ENCODE results near the gene MATN1.
A peak's percentile ranks its signal among the peaks of the same experiment; 100 is the strongest.

The MATN1 gene

GRCh38 chr1:30754684-30755171 is 31.3 kb upstream of the MATN1 start:
- peaks cover 60% of the 10 kb centered on the region for H3K36me3 ChIP-seq (ENCODE audit: control insufficient read depth, low read length)
- H3K27me3 ChIP-seq (ENCODE audit: control insufficient read depth, low read length) = no peaks in the 10 kb centered on the region
- H3K79me2 ChIP-seq (ENCODE audit: control insufficient read depth, low read length) = peaks cover 90% of the 10 kb centered on the region
- H3K4me2 ChIP-seq (ENCODE audit: low read length) = peak overlapping the region; percentile 94
- H4K20me1 ChIP-seq (ENCODE audit: control insufficient read depth, insufficient read depth, low read depth, low read length) = no peaks in the 10 kb centered on the region
- peaks cover 72% of the 10 kb centered on the region for H3F3A ChIP-seq (ENCODE audit: control insufficient read depth, insufficient read depth)
- H3K9me2 ChIP-seq (replicated peaks; ENCODE audit: control insufficient read depth, low read length) = no peaks in the 10 kb centered on the region
- peak overlapping the region; percentile 95 for H3K4me3 ChIP-seq (ENCODE audit: low read length)
- no peaks in the 10 kb centered on the region for H3K9me3 ChIP-seq (ENCODE audit: control insufficient read depth, insufficient read depth, low read length)
- H3K4me1 ChIP-seq (ENCODE audit: control insufficient read depth, low read length) = peaks cover 84% of the 10 kb centered on the region
- H3K27ac ChIP-seq (ENCODE audit: low read depth, low read length) = peak overlapping the region; percentile 99
- no peak for TF ChIP-seq CTCF (IDR thresholded peaks at IDR 0.05; ENCODE audit: low read depth, low read length, poor library complexity, severe bottlenecking)
- TF ChIP-seq EZH2phosphoT487 (IDR thresholded peaks at IDR 0.05; ENCODE audit: borderline replicate concordance, low read length) = no peak

- H3K79me2 ChIP-seq (ENCODE audit: control insufficient read depth, low read length) = peaks cover 96% of the 10 kb centered on the region
- no peaks in the 10 kb centered on the region for H3K9me2 ChIP-seq (replicated peaks; ENCODE audit: control insufficient read depth, low read length)
- H3K4me1 ChIP-seq (ENCODE audit: control insufficient read depth, low read length) = peaks cover 84% of the 10 kb centered on the region
- H3K27ac ChIP-seq (ENCODE audit: low read depth, low read length) = peak overlapping the region; percentile 99
- peaks cover 70% of the 10 kb centered on the region for H3K36me3 ChIP-seq (ENCODE audit: control insufficient read depth, low read length)
- H4K20me1 ChIP-seq (ENCODE audit: control insufficient read depth, insufficient read depth, low read depth, low read length) = peaks cover 6% of the 10 kb centered on the region; the same call in 1 of the 2 replicates
- peaks cover 74% of the 10 kb centered on the region for H3F3A ChIP-seq (ENCODE audit: control insufficient read depth, insufficient read depth)
- no peaks in the 10 kb centered on the region for H3K9me3 ChIP-seq (ENCODE audit: control insufficient read depth, insufficient read depth, low read length)
- peak overlapping the region; percentile 95 for H3K4me3 ChIP-seq (ENCODE audit: low read length)
- H3K27me3 ChIP-seq (ENCODE audit: control insufficient read depth, low read length) = no peaks in the 10 kb centered on the region
- TF ChIP-seq EZH2phosphoT487 (IDR thresholded peaks at IDR 0.05; ENCODE audit: borderline replicate concordance, low read length) (no peak), CTCF (IDR thresholded peaks at IDR 0.05; ENCODE audit: low read depth, low read length, poor library complexity, severe bottlenecking) (no peak)
- peak overlapping the region; percentile 94 for H3K4me2 ChIP-seq (ENCODE audit: low read length)
Observed at GRCh38 chr1:30753660-30754123, 30.3 kb upstream of the MATN1 start.

- Histone ChIP-seq H3K9me3 (ENCODE audit: control insufficient read depth, insufficient read depth, low read length) (no peaks in the 10 kb centered on the region), H3K4me3 (ENCODE audit: low read length) (peak overlapping the region; percentile 95), H3K4me2 (ENCODE audit: low read length) (peak overlapping the region; percentile 94), H4K20me1 (ENCODE audit: control insufficient read depth, insufficient read depth, low read depth, low read length) (peaks cover 10% of the 10 kb centered on the region; the same call in 1 of the 2 replicates), H3K36me3 (ENCODE audit: control insufficient read depth, low read length) (peaks cover 76% of the 10 kb centered on the region), H3K27me3 (ENCODE audit: control insufficient read depth, low read length) (no peaks in the 10 kb centered on the region), H3K4me1 (ENCODE audit: control insufficient read depth, low read length) (peaks cover 84% of the 10 kb centered on the region), H3F3A (ENCODE audit: control insufficient read depth, insufficient read depth) (peaks cover 68% of the 10 kb centered on the region), H3K9me2 (replicated peaks; ENCODE audit: control insufficient read depth, low read length) (no peaks in the 10 kb centered on the region), H3K79me2 (ENCODE audit: control insufficient read depth, low read length) (peaks cover 96% of the 10 kb centered on the region), H3K27ac (ENCODE audit: low read depth, low read length) (peak overlapping the region; percentile 99)
- TF ChIP-seq CTCF (IDR thresholded peaks at IDR 0.05; ENCODE audit: low read depth, low read length, poor library complexity, severe bottlenecking) (no peak), EZH2phosphoT487 (IDR thresholded peaks at IDR 0.05; ENCODE audit: borderline replicate concordance, low read length) (no peak)
Observed at GRCh38 chr1:30753118-30753517, 29.7 kb upstream of the MATN1 start.
